ENCODE data around the gene PRAME. TPM values are rescaled to one million over a fixed set of nuclear protein-coding genes. Genes with fewer than 3 reads are reported as not detected.

PRAME gene
- total RNA-seq, 8 experiments from 2014 or later, result 0.11 to 0.82 (median 0.66) TPM; not detected in 3

DNA sequence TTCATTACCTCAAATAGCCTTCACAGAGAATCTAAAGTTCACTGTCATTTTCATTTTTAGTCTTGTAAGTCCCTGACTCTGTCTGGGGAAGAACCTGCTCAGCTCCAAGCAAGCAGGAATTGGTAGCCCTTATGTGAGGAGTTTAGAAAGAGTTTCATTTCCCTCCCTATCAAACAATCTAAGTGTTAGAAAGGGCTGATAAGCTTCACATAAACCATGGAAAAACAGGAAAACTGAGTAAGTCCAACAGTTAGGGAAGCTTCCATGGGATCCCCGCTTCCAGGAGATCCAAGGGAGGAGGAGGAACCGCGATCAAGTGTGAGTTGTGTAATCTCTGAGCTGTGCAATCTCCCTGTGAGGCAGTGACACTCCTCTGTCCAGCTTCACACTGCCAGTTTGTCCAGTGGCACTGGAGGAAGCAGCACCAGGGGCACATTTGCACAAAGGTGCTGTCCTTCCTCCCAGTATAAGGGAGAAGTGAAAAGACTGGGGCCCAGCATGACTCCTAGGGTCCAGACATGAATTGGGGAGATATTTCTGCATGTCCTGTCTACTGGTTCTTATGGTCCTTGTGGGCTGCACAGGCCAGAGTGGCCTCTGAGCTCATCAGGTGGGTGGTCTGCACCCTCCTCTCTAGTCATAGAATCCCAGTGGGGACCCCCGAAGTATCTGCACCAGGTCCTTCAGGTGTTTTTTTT, 4.3 kb downstream of the PRAME start:
- in situ Hi-C loops (cut with MboI; ENCODE audit: low pct_unique_long_range_greater_than_20kb in 2 of 9, low sequenced_read_pairs in 9 of 9, unreplicated experiment in 9 of 9), result no loop called here
- Histone ChIP-seq H3K4me1 (replicated peaks in 1 of 2) (no peaks in the 10 kb centered on the region), H3K27ac (peak overlapping the region; percentile 51 to 66), H3K4me3 (no peak overlapping the region)
- no peak for ATAC-seq (replicated peaks in 6 of 8)
- WGBS, 10 experiments, result 0 to 79% (median 62%) methylated on average over 1 to 2 of the region's 4 CpGs; no CpG with 5 or more reads in 6 of the 10 experiments

DNA sequence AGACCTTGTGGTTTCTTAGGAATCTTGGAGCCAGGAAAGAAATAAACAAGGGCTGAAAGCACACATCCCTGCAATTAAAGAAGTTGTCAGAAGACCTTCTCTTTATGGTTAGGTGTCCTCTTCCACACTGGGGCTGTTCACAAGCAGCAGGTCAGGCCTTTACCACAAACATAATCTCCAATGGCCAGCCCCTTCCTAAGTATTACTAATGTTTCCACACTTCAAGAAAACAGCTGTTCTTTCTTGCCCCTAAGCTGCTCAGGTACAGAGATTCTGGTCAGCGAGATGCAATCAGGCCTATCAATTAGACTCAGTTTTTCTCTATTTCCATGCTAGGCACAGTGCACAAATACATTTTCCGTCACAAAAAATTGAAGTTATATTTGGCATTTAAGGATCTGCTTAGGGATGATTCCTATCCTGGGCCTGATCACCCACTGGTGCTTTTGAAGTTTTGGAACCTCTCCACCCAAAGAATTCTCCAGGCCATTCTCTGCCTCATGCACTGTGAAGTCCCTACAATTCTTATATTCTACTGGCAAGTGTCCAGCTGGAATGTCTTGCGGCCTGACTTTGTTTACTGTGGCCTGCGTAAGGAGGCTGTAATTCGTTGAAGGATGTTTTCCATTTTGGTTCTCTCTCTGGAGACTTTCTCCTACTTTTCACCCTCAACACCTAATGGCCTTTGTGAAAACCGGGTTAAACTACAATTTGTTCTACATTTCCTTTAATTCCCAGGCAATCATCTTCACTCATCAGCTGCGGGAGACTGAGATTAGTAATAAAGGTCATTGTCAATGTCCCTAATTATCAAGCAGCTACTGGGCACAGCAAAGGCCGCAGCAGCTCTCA, 5.1 kb downstream of the PRAME start:
- WGBS, 10 experiments, result 0 to 75% (median 59%) methylated on average over 1 to 8 of the region's 8 CpGs; no CpG with 5 or more reads in 1 of the 10 experiments
- no peak for ATAC-seq (replicated peaks in 6 of 8)
- H3K4me3 ChIP-seq, result no peak overlapping the region
- H3K4me1 ChIP-seq (replicated peaks in 1 of 2), result no peaks in the 10 kb centered on the region
- in situ Hi-C loops (cut with MboI; ENCODE audit: low pct_unique_long_range_greater_than_20kb in 2 of 9, low sequenced_read_pairs in 9 of 9, unreplicated experiment in 9 of 9), result no loop called here
- peak overlapping the region; percentile 51 to 53 for H3K27ac ChIP-seq

DNA sequence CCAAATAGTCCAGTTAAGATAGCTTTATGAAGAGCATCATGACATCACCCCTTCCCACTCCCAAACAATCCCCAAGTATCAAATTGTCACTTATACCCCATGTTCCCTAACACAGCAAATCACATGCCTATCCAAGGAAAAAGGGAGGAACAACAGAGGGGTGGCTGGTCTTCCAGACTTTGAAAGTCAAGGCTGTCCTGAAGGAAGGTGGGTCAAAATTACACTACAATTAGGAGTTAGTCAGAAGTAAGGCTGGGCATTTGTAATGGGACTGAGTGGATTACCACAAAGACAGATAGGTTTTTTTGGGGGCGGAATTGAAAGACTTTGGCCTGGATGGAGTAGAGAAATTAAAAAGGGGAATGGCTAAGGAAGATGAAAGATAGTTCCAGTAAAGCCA, 5.9 kb downstream of the PRAME start:
- WGBS, 10 experiments, result 0 to 100% (median 57%) methylated on average over 1 of the region's 1 CpG; no CpG with 5 or more reads in 1 of the 10 experiments
- H3K27ac ChIP-seq, result peak overlapping the region in 1 of 2 donors; percentile 49
- H3K4me1 ChIP-seq (replicated peaks in 1 of 2), result no peaks in the 10 kb centered on the region
- no peak for ATAC-seq (replicated peaks in 6 of 8)
- no peak overlapping the region for H3K4me3 ChIP-seq
- in situ Hi-C loops (cut with MboI; ENCODE audit: low pct_unique_long_range_greater_than_20kb in 2 of 9, low sequenced_read_pairs in 9 of 9, unreplicated experiment in 9 of 9), result no loop called here

DNA sequence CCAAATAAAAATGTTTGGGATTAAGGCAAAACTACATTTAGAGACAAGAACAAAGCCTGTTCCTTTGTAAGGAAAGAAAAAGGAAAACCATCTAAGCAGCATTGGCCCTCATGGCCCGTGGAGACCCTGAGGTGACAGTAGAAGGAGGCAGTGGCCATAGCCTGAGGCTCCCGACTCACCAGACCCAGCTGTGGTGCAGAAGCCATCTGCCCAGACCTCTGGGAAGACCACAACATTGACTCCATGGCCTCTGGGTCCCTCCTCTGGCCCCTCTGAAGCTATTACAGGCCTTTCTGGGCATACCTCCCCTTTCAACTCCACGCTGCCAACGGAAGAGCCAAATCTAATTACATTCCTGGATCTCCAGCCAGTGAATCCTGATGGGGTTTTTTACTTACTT, 6.4 kb downstream of the PRAME start:
- 0 to 60% (median 25%) methylated on average over 1 to 3 of the region's 4 CpGs; no CpG with 5 or more reads in 3 of the 10 experiments for WGBS, 10 experiments
- no peaks in the 10 kb centered on the region for H3K4me1 ChIP-seq (replicated peaks in 1 of 2)
- in situ Hi-C loops (cut with MboI; ENCODE audit: low pct_unique_long_range_greater_than_20kb in 2 of 9, low sequenced_read_pairs in 9 of 9, unreplicated experiment in 9 of 9), result no loop called here
- no peak overlapping the region for H3K4me3 ChIP-seq
- peak in 1 of 8 experiments; percentile 25 for ATAC-seq (replicated peaks in 6 of 8)
- peak overlapping the region in 1 of 2 donors; percentile 49 for H3K27ac ChIP-seq

DNA sequence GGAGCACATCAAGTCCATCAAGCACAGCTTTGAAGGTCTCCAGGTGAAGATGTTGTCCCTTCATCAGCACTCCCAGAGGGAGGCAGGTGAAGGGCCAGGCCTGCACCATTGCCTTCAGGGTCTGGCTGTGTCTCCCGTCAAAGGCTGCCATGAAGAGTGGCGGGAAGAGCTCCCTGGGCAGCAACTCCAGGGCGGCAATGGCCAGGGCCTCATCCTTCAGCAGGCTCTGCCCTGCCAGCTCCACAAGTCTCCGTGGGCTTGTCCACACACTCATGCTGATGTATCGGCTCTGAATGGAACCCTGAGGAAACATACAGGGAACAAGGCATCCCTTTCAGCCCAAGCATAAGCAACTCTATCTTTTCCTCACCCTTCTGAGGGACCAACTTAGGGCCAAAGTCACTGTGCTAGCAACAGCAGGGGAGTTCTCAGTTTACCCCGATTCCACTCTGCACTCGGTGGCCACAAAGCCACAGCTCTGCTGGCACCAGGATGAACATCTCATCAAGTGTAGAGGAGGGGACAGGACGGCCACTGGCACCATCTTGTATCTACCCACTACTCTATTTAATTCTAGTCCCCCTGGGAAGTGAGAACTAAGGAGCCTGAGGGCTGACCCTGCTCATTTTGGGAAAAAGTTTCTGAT, 8.2 kb downstream of the PRAME start:
- in situ Hi-C loops (cut with MboI; ENCODE audit: low pct_unique_long_range_greater_than_20kb in 2 of 9, low sequenced_read_pairs in 9 of 9, unreplicated experiment in 9 of 9), result no loop called here
- WGBS, 10 experiments, result 0 to 100% (median 40%) methylated on average over 1 to 6 of the region's 8 CpGs; no CpG with 5 or more reads in 5 of the 10 experiments
- H3K4me1 ChIP-seq (replicated peaks in 1 of 2), result no peaks in the 10 kb centered on the region
- no peak overlapping the region for H3K4me3 ChIP-seq
- no peak for ATAC-seq (replicated peaks in 6 of 8)
- H3K27ac ChIP-seq, result peak overlapping the region; percentile 22 to 36

DNA sequence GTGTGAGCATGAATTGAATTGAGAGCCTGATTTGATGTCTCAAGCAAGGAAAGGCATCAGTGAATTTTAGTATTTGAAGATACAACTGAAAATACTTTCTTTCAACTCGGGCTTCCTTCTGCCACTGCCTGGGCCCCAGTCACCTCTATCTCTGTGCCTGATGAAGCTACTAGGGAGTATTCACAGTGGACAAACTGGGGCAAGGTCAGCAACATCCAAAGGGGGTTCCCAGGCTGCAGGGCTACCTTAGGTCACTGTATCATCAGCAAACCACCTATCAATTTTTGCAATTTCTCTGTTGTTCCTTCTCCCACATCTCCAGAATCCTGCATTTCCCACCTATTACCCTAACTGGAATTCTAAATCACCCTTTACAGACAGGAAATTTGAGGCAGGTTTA, 10.2 kb downstream of the PRAME start:
- WGBS, 10 experiments, result 0 to 50% (median 29%) methylated on average over 1 of the region's 1 CpG; no CpG with 5 or more reads in 5 of the 10 experiments
- ATAC-seq (replicated peaks in 6 of 8), result no peak
- no peak overlapping the region for H3K4me3 ChIP-seq
- H3K27ac ChIP-seq, result peak overlapping the region in 1 of 2 donors; percentile 59
- in situ Hi-C loops (cut with MboI; ENCODE audit: low pct_unique_long_range_greater_than_20kb in 2 of 9, low sequenced_read_pairs in 9 of 9, unreplicated experiment in 9 of 9), result no loop called here
- H3K4me1 ChIP-seq (replicated peaks in 1 of 2), result no peaks in the 10 kb centered on the region

DNA sequence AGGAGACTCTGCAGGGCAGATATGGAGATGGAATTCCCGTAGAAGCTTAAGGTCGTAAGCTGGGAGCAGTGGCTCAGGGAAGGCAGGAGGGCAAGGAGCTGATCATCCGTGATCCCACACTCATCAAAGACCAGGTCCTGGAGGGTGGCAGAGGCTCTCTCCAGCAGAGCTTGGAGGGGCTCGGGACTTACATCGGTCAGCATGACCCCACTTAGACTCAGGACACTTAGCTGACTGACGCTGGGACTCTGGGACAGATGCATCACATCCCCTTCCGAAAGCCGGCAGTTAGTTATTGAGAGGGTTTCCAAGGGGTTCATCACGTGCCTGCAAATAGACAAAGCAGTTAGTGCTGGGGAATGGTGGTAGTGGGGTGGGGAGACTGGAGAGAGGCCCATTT, 10.7 kb downstream of the PRAME start:
- no peaks in the 10 kb centered on the region for H3K4me1 ChIP-seq (replicated peaks in 1 of 2)
- in situ Hi-C loops (cut with MboI; ENCODE audit: low pct_unique_long_range_greater_than_20kb in 2 of 9, low sequenced_read_pairs in 9 of 9, unreplicated experiment in 9 of 9), result no loop called here
- no peak for ATAC-seq (replicated peaks in 6 of 8)
- H3K4me3 ChIP-seq, result no peak overlapping the region
- 0 to 65% (median 36%) methylated on average over 1 to 6 of the region's 9 CpGs; no CpG with 5 or more reads in 4 of the 10 experiments for WGBS, 10 experiments
- H3K27ac ChIP-seq, result peak overlapping the region in 1 of 2 donors; percentile 59

DNA sequence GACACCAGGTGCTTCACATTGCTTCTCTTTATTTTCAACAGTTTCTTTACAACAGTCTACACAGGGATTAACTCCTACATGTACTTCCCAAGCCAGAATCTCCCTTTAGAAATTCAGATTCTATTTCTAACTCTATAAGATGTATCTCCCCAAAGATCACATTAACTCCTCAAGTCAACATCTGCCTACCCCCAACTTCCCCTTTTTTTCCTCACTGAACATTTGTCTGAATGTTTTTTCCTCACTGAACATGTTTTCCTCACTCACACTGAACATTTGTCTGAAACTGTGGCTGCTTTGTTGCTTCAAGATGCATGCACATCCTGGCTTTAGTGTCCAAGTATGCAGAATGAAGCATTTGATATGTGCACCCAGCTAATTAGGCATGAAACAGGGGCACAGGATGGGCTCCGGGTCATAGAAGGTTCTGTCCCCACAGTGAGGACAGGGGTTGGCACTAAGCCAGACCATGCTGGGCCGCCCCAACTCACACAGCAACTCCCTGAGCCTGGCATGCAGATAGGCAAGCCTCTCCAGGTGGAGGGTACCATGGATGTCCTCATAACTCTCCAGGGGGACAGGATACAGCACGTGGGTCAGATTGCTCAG, 11.3 kb downstream of the PRAME start:
- no peaks in the 10 kb centered on the region for H3K4me1 ChIP-seq (replicated peaks in 1 of 2)
- peak overlapping the region; percentile 50 to 59 for H3K27ac ChIP-seq
- 0 to 30% (median 14%) methylated on average over 1 to 2 of the region's 3 CpGs; no CpG with 5 or more reads in 3 of the 10 experiments for WGBS, 10 experiments
- no peak overlapping the region for H3K4me3 ChIP-seq
- in situ Hi-C loops (cut with MboI; ENCODE audit: low pct_unique_long_range_greater_than_20kb in 2 of 9, low sequenced_read_pairs in 9 of 9, unreplicated experiment in 9 of 9), result no loop called here
- no peak for ATAC-seq (replicated peaks in 6 of 8)

DNA sequence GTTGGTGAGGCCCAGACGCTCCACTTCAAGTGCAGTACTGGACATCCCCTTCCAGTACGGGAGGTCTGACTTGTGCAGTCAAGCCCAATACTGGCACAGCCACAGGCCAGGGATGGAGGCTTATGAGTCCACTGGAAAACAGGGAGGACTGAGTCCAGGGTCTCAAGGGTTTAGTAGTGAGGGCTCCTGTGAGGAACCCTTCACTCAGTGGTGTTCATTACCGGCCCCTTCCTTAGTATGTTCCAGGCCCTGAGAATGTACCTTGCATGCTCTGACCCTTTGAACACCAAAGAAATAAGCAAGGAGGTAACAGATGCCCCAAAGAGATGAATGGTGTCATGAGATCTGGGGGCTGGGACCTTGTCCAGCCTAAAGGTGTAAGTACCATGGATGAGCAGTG, 11.8 kb downstream of the PRAME start:
- 0 to 100% (median 68%) methylated on average over 1 to 3 of the region's 3 CpGs; no CpG with 5 or more reads in 4 of the 10 experiments for WGBS, 10 experiments
- no peak for ATAC-seq (replicated peaks in 6 of 8)
- peak overlapping the region; percentile 50 to 56 for H3K27ac ChIP-seq
- in situ Hi-C loops (cut with MboI; ENCODE audit: low pct_unique_long_range_greater_than_20kb in 2 of 9, low sequenced_read_pairs in 9 of 9, unreplicated experiment in 9 of 9), result no loop called here
- H3K4me1 ChIP-seq (replicated peaks in 1 of 2), result no peaks in the 10 kb centered on the region
- no peak overlapping the region for H3K4me3 ChIP-seq

DNA sequence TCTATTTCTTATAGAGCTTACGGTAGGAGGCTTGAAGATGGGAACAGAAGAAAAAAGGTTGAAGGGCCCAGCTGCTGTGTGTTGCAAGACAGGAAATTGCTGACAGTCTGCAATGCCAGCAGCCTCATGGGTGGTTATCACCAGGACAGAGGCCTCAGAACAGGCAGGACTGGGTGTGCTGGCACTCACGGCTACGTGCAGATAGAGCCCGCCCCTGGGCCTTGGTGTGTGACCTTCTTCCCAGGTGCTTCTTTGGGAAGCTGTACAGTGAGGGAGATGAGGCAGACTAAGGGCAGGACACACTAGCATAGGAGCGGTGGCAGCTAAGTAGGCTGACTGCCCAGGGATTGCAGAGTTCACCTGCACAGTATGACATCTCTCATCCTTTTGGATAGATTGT, 12.6 kb downstream of the PRAME start:
- no peak overlapping the region for H3K27ac ChIP-seq
- no peak overlapping the region for H3K4me3 ChIP-seq
- in situ Hi-C loops (cut with MboI; ENCODE audit: low pct_unique_long_range_greater_than_20kb in 2 of 9, low sequenced_read_pairs in 9 of 9, unreplicated experiment in 9 of 9), result no loop called here
- 18 to 100% (median 80%) methylated on average over 1 to 4 of the region's 5 CpGs; no CpG with 5 or more reads in 5 of the 10 experiments for WGBS, 10 experiments
- no peak for ATAC-seq (replicated peaks in 6 of 8)
- no peaks in the 10 kb centered on the region for H3K4me1 ChIP-seq (replicated peaks in 1 of 2)

DNA sequence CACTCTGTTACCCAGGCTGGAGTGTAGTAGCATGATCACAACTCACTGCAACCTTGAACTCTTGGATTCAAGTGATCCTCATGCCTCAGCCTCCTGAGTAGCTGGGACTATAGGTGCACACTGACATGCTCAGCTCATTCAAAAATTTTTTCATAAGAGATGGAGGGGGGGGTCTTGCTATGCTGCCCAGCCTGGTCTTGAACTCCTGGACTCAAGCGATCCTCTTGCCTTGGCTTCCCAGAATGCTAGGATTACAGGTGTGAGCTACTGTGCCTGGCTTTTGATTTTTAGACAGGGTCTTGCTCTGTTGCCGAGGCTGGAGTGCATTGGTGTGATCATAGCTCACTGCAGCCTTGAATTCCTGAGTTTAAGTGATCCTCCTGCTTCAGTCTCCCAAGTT, 14.0 kb downstream of the PRAME start:
- H3K4me1 ChIP-seq (replicated peaks in 1 of 2), result no peaks in the 10 kb centered on the region
- no peak for ATAC-seq (replicated peaks in 6 of 8)
- WGBS, 10 experiments, result 36 to 86% (median 52%) methylated on average over 1 to 2 of the region's 2 CpGs; no CpG with 5 or more reads in 4 of the 10 experiments
- in situ Hi-C loops (cut with MboI; ENCODE audit: low pct_unique_long_range_greater_than_20kb in 2 of 9, low sequenced_read_pairs in 9 of 9, unreplicated experiment in 9 of 9), result no loop called here
- no peak overlapping the region for H3K4me3 ChIP-seq
- no peak overlapping the region for H3K27ac ChIP-seq

DNA sequence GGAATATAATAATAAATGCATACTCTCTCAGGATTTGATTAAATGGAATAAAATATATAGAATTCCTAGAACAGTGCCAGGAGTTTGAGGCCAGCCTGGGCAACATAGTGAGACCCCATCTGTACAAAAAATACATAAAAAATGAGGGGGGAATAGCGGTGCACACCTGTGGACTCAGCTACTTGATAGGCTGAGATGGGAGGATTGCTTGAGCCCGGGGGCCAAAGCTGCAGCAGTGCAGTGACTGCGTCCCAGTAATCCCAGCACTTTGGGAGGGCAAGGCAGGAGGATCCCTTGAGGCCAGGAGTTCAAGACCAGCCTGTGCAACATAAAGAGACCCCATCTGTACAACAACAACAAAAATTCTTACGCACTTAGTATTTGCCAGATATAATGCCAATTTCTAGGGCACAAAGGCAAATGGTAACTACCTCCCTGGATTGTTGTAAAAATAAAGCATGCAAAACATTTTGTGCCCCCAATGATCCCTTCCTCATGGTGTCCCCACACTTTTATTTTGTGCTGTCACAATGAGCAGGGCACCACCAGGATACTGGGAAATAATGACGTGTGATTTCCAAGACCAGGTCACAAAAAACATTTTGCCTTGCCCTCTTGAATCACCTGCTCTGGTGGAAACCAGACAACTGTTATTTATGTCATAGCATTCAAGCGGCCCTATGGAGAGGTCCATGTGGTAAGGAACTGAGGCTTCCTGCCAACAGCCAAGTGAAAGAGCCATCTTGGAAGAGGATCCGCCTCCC, 20.7 kb downstream of the PRAME start:
- WGBS, 10 experiments, result 19 to 76% (median 52%) methylated on average over 2 to 6 of the region's 7 CpGs; no CpG with 5 or more reads in 1 of the 10 experiments
- Histone ChIP-seq H3K4me3 (no peak overlapping the region), H3K4me1 (replicated peaks in 1 of 2) (no peaks in the 10 kb centered on the region), H3K27ac (no peak overlapping the region)
- no peak for ATAC-seq (replicated peaks in 6 of 8)
- in situ Hi-C loops (cut with MboI; ENCODE audit: low pct_unique_long_range_greater_than_20kb in 2 of 9, low sequenced_read_pairs in 9 of 9, unreplicated experiment in 9 of 9), result no loop called here

Measured in motor neuron (in vitro differentiated cells).